Medulla oblongata (tissue), 1 donor: ENCODE data around the gene PIK3R2.
A peak's percentile ranks its signal among the peaks of the same experiment; 100 is the strongest.
"Not testable (repeated sequence)": the region's sequence is repeated elsewhere in the genome, so short reads cannot be mapped to it uniquely, and the experiment has no call there.

ENCODE experiments used
- DNase-seq: peaks from one replicate; pipeline ENCODE4 v3.0.0-alpha.2; 2015; ENCODE audit errors: extremely low spot score

Gene PIK3R2

DNA sequence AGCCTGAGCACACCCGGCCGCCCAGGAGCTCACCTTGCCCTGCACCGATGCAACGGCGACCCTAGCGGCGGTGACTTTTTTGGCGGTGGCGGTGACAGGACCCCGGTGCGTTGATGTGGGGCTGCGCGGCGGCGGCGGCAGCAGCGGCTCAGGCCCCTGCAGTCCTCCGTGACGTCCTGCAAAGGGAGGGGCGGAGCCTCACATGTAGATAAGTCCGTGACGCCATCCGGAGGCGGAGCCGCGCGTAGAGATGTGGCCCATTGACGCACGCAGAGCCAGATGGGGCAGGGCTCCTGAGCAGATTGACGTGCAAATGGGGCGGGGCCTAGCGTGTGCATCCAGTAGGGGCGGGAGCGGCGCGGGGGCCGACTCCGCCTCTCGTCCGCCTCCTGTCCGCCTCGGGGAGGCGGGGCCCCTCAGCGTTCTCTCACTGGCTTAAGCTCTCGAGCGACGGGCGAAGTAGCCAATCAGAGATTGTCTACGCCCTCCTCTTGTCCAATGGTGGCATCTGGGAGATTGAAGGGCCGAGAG, 51.0 kb downstream of the PIK3R2 start, which contains the start of gene RAB3A:
RAB3A (minus strand) TSS at position 180 of the 531 bp plus-strand sequence. CDS start 1,302 bp downstream, outside the sequence.
- DNase-seq: peak; percentile 100

- DNase-seq: peak; percentile 85
Observed at GRCh38 chr19:18204394-18205199, 51.6 kb downstream of the PIK3R2 start.

- peak; percentile 90 for DNase-seq
Observed at GRCh38 chr19:18205200-18205892, 52.4 kb downstream of the PIK3R2 start.

DNA sequence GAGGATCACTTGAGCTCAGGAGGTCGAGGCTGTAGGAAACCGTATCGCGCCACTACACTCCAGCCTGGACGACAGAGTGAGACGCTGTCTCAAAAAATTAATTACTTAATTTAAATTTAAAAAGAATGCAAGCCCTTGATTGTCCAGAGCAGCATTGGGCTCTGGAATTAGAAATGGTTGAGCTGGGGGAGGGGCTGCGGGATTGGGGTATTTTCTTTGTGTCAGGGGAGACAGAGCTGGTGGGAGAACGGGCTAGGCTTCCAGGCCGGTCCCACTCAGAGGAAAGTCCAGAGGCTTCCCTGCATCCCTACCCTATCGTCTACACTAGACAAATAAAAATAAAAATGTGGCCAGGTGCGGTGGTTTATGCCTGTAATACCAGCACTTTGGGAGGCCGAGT, 53.1 kb downstream of the PIK3R2 start:
- DNase-seq: no peak

- DNase-seq: no peak
Observed at GRCh38 chr19:18208098-18208951, 55.4 kb downstream of the PIK3R2 start.

DNA sequence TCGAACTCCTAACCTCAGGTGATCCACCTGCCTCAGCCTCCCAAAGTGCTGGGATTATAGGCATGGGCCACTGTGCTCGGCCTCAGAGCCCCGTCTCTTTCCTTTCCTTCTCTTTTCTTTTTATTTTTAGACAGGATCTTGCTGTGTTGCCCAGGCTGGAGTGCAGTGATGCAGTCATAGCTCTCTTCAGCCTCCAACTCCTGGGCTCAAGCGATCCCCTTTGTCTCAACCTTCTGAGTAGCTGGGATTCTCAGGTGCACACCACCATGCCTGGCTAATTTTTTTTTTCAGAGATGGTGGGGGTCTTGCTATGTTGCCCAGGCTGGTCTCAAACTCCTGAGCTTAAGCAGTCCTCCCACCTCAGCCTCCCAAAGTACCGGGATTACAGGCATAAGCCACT, 56.9 kb downstream of the PIK3R2 start:
- DNase-seq: not testable (repeated sequence)

- DNase-seq: no peak
Observed at GRCh38 chr19:18211683-18212082, 58.7 kb downstream of the PIK3R2 start.

DNA sequence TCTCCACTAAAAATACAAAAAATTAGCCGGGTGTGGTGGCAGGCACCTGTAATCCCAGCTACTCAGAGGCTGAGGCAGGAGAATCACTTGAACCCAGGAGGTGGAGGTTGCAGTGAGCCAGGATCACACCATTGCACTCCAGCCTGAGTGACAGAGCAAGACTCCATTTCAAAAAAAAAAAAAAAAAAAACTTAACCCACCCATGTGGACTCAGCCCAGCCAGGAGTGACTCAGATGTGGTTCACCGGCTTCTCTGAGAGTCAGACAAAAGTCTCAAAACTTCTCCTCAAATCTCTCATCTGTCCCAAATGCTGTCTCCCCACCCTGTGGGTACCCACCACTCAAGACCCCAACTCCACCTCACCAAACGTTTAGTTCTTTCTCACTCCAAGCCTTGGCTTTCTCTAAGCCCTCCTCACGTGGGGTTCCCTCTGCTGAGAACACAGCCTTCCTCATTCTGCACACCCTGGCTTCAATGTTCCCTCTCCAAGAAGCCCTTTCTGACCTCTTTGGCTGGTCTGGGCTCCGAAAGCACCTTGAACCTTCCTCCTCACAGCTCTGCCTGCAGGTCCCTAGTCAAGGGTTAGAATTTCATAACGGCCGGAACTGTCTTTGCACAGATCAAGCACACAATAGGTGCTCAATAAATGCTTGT, 61.9 kb downstream of the PIK3R2 start:
- DNase-seq: no peak

DNA sequence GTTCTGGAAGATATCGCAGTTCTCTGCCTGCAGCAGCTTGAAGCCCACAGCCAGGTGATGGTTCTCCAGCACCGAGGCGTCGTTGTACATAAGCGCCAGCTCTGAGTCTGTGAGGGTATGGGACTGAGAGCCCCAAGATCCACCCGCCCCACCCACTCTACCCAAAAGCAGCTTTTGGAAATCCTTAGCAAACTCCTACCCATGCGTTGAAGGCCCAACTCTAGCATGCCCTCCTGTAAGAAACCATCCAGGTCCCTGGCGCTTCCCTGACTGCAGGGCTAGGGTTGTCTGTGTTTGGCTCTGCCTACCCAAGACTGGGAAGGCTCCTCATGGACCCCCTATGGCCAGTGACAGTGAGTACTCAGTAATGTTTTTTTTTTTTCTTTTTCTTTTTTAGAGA, 63.8 kb downstream of the PIK3R2 start:
- DNase-seq: no peak

DNA sequence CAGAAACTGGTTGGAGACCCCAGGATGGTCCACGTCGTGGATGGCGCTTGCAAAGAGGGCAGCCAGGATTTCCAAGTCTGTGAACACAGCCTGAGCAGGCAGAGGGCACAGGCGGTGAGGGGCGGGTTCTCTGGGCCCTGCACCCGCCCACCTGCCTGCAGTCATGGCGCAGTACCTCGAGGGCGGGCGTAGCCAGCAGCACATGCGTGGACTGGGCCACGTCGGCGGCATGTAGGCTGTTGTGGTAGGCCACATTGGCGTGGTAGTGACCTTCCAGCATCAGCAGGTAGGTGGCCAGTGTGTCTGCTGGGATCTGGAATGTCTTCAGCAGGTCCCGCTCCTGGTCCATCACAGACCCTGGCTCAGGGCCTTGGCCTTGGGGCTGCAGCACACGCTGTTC, 65.2 kb downstream of the PIK3R2 start:
- DNase-seq: no peak

GRCh38 chr19:18218600-18218999, 65.6 kb downstream of the PIK3R2 start:
- no peak for DNase-seq
